Panc1 (cell line): ENCODE data around the gene LSM14A. TPM values are rescaled to one million over a fixed set of nuclear protein-coding genes. Genes with fewer than 3 reads are reported as not detected.

Source experiments
- ATAC-seq: fragments of 200-7000 bp; cut with Tn5 transposase; 2 replicates; pipeline ENCODE4 v1.9.1; 2020; ENCODE audit warnings: mild to moderate bottlenecking, moderate library complexity
- BruUV-seq: library from RNA; stranded (reverse); fragments of 400-500 nt; replicated peaks from 2 replicates; lab custom pipeline; 2021; lab: Mats Ljungman, UMichigan
- CTCF ChIA-PET: fragments of 300-600 bp; sonication (Branson Sonifier 250); formaldehyde crosslinking; loops from one replicate; lab custom pipeline; 2022; ENCODE audit warnings: antibody characterized with exemption; lab: Charles Lee
- POLR2A ChIA-PET: fragments of 300-600 bp; sonication (Branson Sonifier 250); formaldehyde crosslinking; loops from one replicate; lab custom pipeline; 2022; ENCODE audit warnings: antibody characterized with exemption; lab: Charles Lee
- DNase-seq: peaks from one replicate; pipeline ENCODE4 v3.0.0-alpha.2; 2010; ENCODE audit warnings: low read depth, low spot score
- H3K27ac ChIP-seq: 2 replicates; pipeline ENCODE4 v1.5.1; 2011; ENCODE audit warnings: mild to moderate bottlenecking, low read length, inconsistent platforms
- H3K27me3 ChIP-seq: fragments of 200-500 bp; sonication (Bioruptor generic); 2 replicates; pipeline ENCODE4 v1.6.0; 2014; ENCODE audit warnings: low read length, inconsistent platforms; ENCODE audit not compliant: control insufficient read depth, insufficient read depth
- H3K36me3 ChIP-seq: fragments of 200-500 bp; sonication (Bioruptor generic); 2 replicates; pipeline ENCODE4 v1.5.1; 2014; ENCODE audit warnings: inconsistent platforms, mild to moderate bottlenecking, low read length, moderate library complexity; ENCODE audit not compliant: control insufficient read depth, insufficient read depth
- H3K4me1 ChIP-seq: 2 replicates; pipeline ENCODE4 v1.5.1; 2011; ENCODE audit warnings: inconsistent platforms, mild to moderate bottlenecking, low read length, moderate library complexity; ENCODE audit not compliant: control insufficient read depth, insufficient read depth
- H3K4me3 ChIP-seq, 2 experiments: 2 replicates each; pipeline ENCODE4 v1.5.1; 2011 to 2012; ENCODE audit warnings: low read depth in 2 of 2, low read length in 2 of 2, mild to moderate bottlenecking in 2 of 2, inconsistent platforms in 1 of 2, moderate library complexity in 1 of 2
- H3K9me3 ChIP-seq: fragments of 200-500 bp; sonication (Bioruptor generic); 2 replicates; pipeline ENCODE4 v1.5.1; 2014; ENCODE audit warnings: low read depth, mild to moderate bottlenecking, inconsistent platforms, low read length, moderate library complexity; ENCODE audit not compliant: control insufficient read depth, insufficient read depth
- CTCF ChIP-seq: fragments of 450-650 bp; IDR thresholded peaks from 2 replicates; pipeline ENCODE4 v1.5.1; 2017; ENCODE audit warnings: mild to moderate bottlenecking
- POLR2AphosphoS5 ChIP-seq: IDR thresholded peaks from 2 replicates; pipeline ENCODE4 v1.6.1; 2012; ENCODE audit warnings: mild to moderate bottlenecking, low read depth, low read length, moderate library complexity
- REST ChIP-seq, 2 experiments: IDR thresholded peaks; 2 replicates each; pipeline ENCODE4 v1.6.1; 2011 to 2012; ENCODE audit warnings: low read depth in 2 of 2, control low read depth in 1 of 2, low read length in 1 of 2, mild to moderate bottlenecking in 1 of 2, moderate library complexity in 1 of 2; ENCODE audit not compliant: insufficient read depth in 1 of 2
- SIN3A ChIP-seq: IDR thresholded peaks from 2 replicates; pipeline ENCODE4 v1.6.1; 2012; ENCODE audit warnings: low read depth, mild to moderate bottlenecking, low read length, moderate library complexity, borderline replicate concordance; ENCODE audit not compliant: insufficient read depth
- TCF7L2 ChIP-seq: IDR thresholded peaks from 2 replicates; pipeline ENCODE4 v1.6.1; 2011; ENCODE audit warnings: mild to moderate bottlenecking, low read depth, low read length, inconsistent platforms
- in situ Hi-C: cut with HindIII; loops from 2 replicates; pipeline ENCODE4 v1.10.0; 2016; ENCODE audit warnings: low sequenced_read_pairs, low pct_unique_long_range_greater_than_20kb
- intact Hi-C: fragments of 100-400 bp; cut with micrococcal nuclease; formaldehyde crosslinking; loops from one replicate; pipeline ENCODE4 v1.10.0; 2022; ENCODE audit not compliant: unreplicated experiment
- total RNA-seq: library from RNA; stranded (reverse); gene quantifications from one replicate; pipeline ENCODE4 v1.2.1, GENCODE V29; 2021; ENCODE audit not compliant: unreplicated experiment

LSM14A gene
- total RNA-seq, 1 experiment from 2014 or later, result 152 TPM

GRCh38 chr19:34243876-34244578 is 71.7 kb downstream of the LSM14A start:
- Histone ChIP-seq H3K27ac (no peak overlapping the region), H3K36me3 (no peaks in the 10 kb centered on the region), H3K4me3 (no peak overlapping the region), H3K27me3 (no peaks in the 10 kb centered on the region), H3K4me1 (peaks cover 3% of the 10 kb centered on the region; the same call in 1 of the 2 replicates), H3K9me3 (no peaks in the 10 kb centered on the region)
- in situ Hi-C loops, result no loop called here
- ATAC-seq, result peak; percentile 48
- ChIA-PET CTCF (no interaction called here), POLR2A (no interaction called here)
- no peak for TF ChIP-seq CTCF
- TF ChIP-seq REST (IDR thresholded peaks at IDR 0.05; ENCODE audit: insufficient read depth in 1 of 2, low read depth in 2 of 2, low read length in 1 of 2), result no peak
- TF ChIP-seq SIN3A, result no peak
- TF ChIP-seq POLR2AphosphoS5, result no peak
- TF ChIP-seq TCF7L2, result no peak
- DNase-seq, result no peak
- intact Hi-C loops, result loop anchor here (5.0 kb wide), 1 partner anchor 93 kb away; no protein-coding TSS in a partner anchor
- BruUV-seq, result no TSS peak

GRCh38 chr19:34244611-34245299 is 72.5 kb downstream of the LSM14A start:
- POLR2A ChIA-PET, result no interaction called here
- Histone ChIP-seq H3K9me3 (no peaks in the 10 kb centered on the region), H3K4me3 (no peak overlapping the region), H3K27ac (no peak overlapping the region), H3K4me1 (peaks cover 3% of the 10 kb centered on the region; the same call in 1 of the 2 replicates), H3K27me3 (no peaks in the 10 kb centered on the region), H3K36me3 (no peaks in the 10 kb centered on the region)
- ATAC-seq, result no peak
- TF ChIP-seq POLR2AphosphoS5, result no peak
- TF ChIP-seq CTCF, result no peak
- TF ChIP-seq SIN3A, result no peak
- TF ChIP-seq REST (IDR thresholded peaks at IDR 0.05; ENCODE audit: insufficient read depth in 1 of 2, low read depth in 2 of 2, low read length in 1 of 2), result no peak
- TF ChIP-seq TCF7L2, result no peak
- intact Hi-C loops (loop anchor here (5.0 kb wide), 1 partner anchor 93 kb away; no protein-coding TSS in a partner anchor), in situ Hi-C loops (no loop called here)
- DNase-seq, result no peak
- CTCF ChIA-PET, result interaction anchor here (0.7 kb wide), 1 partner anchor 9 kb away, joined by 13 read pairs; no protein-coding TSS in a partner anchor
- BruUV-seq, result no TSS peak
